ENCODE data around the gene RASEF.

The RASEF gene

GRCh38 chr9:83062651-83063527 is at the start of gene RASEF:
TSS of gene RASEF (minus strand) at chr9:83063142. CDS start at chr9:83062867, 275 bp downstream.
- TF ChIP-seq, protein P1, sequence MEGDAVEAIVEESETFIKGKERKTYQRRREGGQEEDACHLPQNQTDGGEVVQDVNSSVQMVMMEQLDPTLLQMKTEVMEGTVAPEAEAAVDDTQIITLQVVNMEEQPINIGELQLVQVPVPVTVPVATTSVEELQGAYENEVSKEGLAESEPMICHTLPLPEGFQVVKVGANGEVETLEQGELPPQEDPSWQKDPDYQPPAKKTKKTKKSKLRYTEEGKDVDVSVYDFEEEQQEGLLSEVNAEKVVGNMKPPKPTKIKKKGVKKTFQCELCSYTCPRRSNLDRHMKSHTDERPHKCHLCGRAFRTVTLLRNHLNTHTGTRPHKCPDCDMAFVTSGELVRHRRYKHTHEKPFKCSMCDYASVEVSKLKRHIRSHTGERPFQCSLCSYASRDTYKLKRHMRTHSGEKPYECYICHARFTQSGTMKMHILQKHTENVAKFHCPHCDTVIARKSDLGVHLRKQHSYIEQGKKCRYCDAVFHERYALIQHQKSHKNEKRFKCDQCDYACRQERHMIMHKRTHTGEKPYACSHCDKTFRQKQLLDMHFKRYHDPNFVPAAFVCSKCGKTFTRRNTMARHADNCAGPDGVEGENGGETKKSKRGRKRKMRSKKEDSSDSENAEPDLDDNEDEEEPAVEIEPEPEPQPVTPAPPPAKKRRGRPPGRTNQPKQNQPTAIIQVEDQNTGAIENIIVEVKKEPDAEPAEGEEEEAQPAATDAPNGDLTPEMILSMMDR (IDR thresholded peaks at IDR 0.05; ENCODE audit: low read depth, low read length, missing control alignments): no peak
- DNase-seq (ENCODE audit: low read depth): no peak
- in situ Hi-C loops (cut with HindIII; ENCODE audit: low sequenced_read_pairs): no loop called here
- peak within 1 kb of the TSS; percentile 53 for H3K4me3 ChIP-seq (ENCODE audit: low read depth, low read length)

DNA sequence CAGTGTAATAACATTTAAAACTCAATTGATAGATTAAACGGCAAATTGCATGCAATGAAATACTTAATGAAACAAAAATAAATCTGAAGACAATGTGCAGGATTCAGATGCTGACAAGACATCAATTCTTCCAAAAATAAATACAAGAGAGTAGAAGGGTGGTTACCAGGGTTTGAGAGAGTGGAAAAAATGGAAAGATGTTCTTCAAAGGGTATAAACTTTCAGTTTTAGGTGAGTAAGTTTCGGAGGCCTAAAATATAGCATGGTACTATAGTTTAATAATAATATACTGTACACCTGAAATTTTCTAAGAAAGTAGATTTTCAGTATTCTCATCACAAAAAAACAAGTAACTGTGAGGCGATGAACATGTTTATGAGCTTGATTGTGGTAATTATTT is 48.2 kb upstream of the RASEF start:
- TF ChIP-seq, protein P1 (IDR thresholded peaks at IDR 0.05; ENCODE audit: low read depth, low read length, missing control alignments): no peak
- H3K4me3 ChIP-seq (ENCODE audit: low read depth, low read length): no peak overlapping the region
- no peak for DNase-seq (ENCODE audit: low read depth)
- in situ Hi-C loops (cut with HindIII; ENCODE audit: low sequenced_read_pairs): no loop called here

DNA sequence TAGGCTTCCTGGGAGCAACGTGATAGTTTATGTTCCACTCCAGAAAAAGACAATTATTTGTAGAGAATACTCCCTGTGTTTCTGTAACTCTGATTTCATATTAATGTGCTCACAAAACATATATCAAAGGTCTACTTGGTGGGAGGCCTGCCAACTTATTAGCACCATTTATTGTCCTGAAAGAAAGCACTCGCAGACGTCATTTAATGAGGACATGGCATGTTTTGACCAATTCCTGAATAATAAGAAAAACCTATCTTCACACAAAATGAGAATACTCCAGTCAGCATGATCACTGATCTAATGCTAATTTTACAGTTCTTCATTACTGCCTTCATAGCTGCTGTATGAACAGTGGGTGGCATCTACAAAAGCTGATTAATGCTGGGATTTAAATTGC is 46.4 kb upstream of the RASEF start:
- DNase-seq (ENCODE audit: low read depth): no peak
- in situ Hi-C loops (cut with HindIII; ENCODE audit: low sequenced_read_pairs): no loop called here
- TF ChIP-seq, protein P1 (IDR thresholded peaks at IDR 0.05; ENCODE audit: low read depth, low read length, missing control alignments): no peak
- H3K4me3 ChIP-seq (ENCODE audit: low read depth, low read length): no peak overlapping the region

- DNase-seq (ENCODE audit: low read depth): no peak
- in situ Hi-C loops (cut with HindIII; ENCODE audit: low sequenced_read_pairs): no loop called here
- TF ChIP-seq, protein P1 (IDR thresholded peaks at IDR 0.05; ENCODE audit: low read depth, low read length, missing control alignments): no peak
- H3K4me3 ChIP-seq (ENCODE audit: low read depth, low read length): no peak overlapping the region
These were observed 45.3 kb upstream of the RASEF start for GRCh38 chr9:83108208-83108607.

DNA sequence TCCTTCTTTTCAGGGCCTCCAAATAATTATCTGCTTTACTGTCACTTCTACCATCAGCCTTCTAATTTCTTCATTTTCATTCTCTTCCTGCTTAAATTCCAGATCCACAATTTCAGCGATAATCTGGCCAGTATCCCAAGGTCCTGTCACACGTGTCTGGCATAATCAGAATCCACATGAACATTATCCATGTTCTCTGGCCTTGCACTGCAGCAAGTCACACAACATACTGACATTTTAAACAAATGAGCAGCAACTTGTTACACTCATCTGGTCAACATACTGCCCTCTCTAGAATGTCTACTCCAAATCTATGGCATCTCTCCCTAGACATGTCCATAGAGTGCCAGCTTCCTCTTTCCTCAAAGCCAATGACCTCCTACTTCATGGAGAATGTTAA is 43.8 kb upstream of the RASEF start:
- H3K4me3 ChIP-seq (ENCODE audit: low read depth, low read length): no peak overlapping the region
- DNase-seq (ENCODE audit: low read depth): no peak
- in situ Hi-C loops (cut with HindIII; ENCODE audit: low sequenced_read_pairs): no loop called here
- TF ChIP-seq, protein P1 (IDR thresholded peaks at IDR 0.05; ENCODE audit: low read depth, low read length, missing control alignments): no peak

DNA sequence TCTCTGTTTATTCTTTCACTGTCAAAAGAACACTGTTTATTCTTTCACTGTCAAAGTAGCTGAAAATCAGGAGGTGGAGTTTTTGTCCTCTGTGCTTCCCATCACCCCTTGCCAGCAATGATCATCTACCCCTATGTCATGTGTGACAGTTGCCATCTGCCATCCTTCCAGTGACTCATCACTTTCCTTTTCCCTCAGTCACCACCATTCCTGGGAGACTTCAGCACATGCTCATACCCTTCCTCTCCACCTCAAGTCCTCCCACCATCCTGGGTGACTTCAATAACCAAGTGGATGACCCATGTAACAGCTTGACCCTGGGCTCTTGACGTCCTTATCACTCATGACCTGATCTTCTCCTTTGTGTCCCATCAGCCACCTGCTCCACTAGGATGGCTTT is 43.3 kb upstream of the RASEF start:
- in situ Hi-C loops (cut with HindIII; ENCODE audit: low sequenced_read_pairs): no loop called here
- TF ChIP-seq, protein P1 (IDR thresholded peaks at IDR 0.05; ENCODE audit: low read depth, low read length, missing control alignments): no peak
- DNase-seq (ENCODE audit: low read depth): no peak
- H3K4me3 ChIP-seq (ENCODE audit: low read depth, low read length): no peak overlapping the region
